Fibroblast of peridontal ligament (primary cell): ENCODE data around the gene RASA1.
A peak's percentile ranks its signal among the peaks of the same experiment; 100 is the strongest.
"Not testable (repeated sequence)": the region's sequence is repeated elsewhere in the genome, so short reads cannot be mapped to it uniquely, and the experiment has no call there.

Experiments used
- DNase-seq: peaks from one replicate; pipeline ENCODE4 v3.0.0-alpha.2; 2010; ENCODE audit errors: extremely low read depth

Gene RASA1

DNA sequence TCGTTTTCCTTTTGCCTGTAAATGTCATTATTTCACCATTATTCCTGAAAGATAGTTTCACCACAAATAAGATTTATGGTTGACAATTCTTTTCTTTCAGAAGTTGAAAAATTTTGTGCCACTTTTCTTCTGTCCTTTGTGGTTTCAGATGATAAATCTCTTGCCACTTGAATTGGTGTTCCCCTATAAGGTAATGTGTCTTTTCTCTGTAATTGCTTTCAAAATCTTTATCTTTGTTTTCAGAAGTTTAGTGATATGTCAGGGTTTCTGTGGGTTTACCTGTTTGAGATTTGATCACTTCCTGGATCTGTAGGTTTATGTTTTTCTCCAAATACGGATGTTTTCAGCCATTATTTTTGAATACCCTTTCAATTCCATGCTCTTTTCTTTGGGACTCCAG lies 14.6 kb downstream of the RASA1 start:
- no peak for DNase-seq

DNA sequence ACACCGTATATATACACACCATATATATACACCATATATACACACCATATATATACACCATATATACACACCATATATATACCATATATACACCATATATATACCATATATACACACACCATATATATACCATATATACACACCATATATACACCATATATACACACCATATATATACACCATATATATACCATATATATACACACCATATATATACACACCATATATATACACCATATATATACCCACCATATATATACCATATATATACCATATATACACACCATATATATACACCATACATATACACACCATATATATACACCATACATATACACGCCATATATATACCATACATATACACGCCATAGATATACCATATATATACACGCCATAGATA lies 19.6 kb downstream of the RASA1 start:
- not testable (repeated sequence) for DNase-seq

DNA sequence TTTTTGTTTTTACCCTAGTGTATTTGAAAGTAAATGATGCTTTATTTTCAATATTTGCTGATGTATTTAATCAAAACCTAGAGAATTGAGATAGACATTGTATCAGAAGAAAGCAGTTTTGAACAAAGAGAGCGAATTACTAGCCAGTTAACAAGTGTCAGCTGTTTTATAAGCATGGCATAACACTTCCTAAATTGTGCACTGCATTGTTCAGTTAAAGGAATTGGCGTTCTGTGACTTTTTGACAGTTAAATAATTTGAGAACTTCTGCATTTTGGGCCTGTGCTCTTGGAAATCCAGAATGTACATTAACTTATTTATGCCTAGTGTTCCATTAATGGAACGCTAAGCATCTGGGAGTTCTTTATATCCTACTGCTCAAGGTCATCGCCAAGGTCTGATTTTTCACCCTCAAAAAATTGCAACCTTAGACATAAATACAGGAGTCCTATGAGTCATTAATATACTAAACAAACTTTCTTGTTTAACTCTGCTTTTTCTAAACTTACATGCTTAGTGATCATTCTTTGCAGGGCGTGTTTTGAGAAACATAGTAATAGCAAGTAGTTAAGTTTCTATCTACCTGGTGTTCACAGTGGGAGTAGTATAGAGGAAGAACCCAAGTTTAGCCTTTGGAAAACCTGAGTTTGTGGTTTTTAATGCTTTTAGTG lies 31.1 kb downstream of the RASA1 start:
- no peak for DNase-seq

DNA sequence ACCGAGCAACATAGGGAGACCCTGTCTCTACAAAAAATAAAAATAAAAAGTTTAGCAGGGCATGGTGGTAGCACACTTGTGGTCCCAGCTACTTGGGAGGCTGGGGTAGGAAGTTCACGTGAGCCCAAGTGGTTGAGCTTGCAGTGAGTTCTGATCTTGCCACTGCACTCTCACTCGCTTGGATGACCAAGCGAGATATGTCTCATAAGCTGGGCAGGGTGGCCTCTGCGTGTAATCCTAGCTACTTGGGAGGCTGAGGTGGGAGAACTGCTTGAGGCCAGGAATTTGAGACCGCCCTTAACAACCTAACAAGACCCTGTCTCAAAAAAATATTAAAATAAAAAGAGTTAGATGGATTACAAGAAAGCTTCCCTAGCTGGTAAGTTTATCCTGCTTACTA lies 32.5 kb downstream of the RASA1 start:
- no peak for DNase-seq

DNA sequence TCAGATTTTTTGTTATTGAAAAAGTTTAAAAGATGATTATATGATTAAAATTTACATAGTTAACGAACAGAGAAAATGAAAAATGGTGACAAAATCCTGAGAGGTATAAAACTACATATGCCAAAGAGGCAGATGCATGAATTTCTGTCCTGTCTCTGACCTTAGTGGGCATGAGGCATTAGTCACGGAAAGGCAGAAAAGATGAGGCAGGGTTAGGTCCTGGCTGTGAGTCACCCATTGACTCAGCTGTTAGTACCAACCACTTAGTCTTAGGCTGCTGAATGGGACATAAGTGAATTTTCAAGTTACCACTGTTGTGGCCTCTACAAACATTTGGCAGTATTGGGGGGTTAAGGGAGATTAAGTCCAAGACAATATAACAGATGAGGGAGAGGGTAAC lies 33.1 kb downstream of the RASA1 start:
- peak; percentile 88 for DNase-seq

DNA sequence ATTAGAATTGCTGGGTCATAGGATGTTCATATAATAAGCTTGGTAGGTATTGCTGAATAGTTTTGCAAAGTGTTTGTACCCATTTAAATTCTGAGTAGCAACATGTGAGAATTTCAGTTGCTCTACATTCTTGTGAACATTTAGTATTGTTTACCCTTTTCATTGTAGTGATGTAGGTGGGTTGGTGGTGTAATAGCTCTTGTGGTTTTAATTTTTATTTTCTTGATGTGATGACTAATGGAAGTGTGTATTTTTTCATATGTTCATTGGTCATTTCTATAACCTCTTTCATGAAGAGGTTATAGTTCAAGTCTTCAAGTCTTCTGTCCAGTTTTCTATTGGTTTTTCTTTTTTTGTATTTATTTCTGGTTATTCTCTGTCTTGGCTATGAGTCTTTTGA lies 34.4 kb downstream of the RASA1 start:
- peak; percentile 39 for DNase-seq

DNA sequence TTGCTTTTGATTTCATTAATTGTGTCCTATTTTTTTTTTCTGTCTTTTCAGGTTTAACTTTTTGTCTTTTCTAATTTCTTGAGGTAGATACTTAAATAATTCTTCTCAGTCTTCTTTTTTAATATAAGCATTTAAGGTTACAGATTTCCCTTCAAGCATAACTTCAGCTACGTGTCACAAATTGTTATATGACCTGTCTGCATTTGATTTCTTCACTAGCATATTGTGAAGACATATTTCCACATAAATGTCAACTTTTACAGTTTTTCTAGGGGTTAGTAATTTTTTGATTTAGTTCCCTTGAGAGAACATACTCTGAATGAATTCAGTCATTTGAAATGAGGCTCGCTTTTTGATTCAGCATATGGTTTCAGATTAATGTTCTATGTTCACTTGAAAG lies 35.6 kb downstream of the RASA1 start:
- no peak for DNase-seq

DNA sequence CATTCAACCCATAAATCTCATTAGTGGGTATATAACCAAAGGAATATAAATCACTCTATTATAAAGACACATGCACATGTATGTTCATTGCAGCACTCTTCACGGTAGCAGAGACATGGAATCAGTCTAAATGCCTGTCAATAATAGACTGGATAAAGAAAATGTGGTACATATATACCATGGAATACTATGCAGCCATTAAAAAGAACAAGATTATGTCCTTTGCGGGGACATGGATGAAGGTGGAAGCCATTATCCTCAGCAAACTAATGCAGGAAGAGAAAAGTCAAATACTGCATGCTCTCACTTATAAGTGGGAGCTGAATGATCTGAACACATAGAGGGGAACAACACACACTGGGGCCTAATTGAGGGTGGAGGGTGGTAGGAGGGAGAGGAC lies 38.4 kb downstream of the RASA1 start:
- DNase-seq: not testable (repeated sequence)

DNA sequence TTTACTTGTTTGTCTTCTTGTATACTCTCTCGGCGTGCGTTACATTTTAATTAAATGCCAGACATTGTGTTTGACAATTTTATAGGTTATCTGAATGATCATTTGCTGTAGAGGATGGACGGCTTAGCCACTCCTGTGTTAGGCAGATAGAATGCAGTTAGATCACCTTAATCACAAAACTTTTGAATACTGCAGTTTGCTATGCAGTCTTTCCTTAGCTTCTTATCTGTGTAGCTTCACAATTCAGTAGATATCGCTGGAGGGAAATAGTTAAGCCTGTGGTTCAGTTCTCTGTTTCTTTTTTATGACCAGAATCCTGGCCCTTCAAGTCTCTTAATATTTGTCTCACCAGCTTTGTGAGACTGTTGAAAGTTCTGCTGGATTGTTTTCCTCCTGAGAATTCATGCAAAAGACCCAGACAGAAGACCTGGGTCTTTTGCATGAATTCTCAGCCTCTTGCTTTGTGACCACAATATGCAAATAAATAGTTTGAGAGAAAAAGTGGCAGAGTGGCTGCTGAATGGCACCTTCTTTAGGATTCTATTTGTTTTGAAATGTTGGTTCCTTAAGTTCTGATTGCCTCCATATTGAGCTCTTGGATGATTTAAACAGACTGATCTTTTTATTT lies 40.2 kb downstream of the RASA1 start:
- DNase-seq: no peak

DNA sequence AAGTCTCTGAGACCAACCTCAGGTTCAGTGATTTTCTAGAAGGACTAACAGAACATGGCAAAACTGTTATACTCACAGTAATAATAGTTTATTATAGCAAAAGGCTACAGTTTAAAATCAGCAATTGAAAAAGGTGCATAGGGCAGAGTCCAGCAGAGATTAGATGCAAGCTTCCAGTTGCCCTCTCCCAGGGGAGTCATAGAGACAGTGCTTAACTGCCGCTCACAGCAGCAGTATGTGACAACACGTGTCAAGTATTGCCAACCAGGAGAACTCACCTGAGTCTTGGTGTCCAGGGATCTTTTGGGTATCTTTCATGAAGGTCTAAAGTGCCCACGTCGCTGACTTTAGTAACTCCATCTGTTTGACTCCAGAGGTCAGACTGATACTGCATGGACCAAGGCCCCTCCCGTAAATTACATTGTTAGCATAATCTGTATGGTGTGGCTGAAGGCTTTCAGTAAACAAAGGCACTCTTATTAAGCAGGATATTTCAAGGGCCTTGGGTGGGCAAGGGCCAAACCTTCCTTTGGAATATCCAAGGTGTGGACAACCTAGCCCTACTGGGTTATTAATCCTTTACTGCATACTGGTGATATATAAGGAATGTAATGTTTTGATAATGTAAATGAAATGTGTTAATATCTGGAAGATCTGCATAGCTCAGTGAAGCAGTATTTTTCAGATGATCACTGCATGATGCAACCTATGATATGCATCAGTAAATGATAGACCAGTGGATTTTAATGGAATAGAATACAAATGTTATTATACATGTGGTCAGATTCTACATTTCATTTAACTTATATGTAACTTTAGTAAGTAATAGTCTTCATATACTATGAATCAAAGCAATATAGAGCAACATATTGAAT lies 44.0 kb downstream of the RASA1 start:
- no peak for DNase-seq

DNA sequence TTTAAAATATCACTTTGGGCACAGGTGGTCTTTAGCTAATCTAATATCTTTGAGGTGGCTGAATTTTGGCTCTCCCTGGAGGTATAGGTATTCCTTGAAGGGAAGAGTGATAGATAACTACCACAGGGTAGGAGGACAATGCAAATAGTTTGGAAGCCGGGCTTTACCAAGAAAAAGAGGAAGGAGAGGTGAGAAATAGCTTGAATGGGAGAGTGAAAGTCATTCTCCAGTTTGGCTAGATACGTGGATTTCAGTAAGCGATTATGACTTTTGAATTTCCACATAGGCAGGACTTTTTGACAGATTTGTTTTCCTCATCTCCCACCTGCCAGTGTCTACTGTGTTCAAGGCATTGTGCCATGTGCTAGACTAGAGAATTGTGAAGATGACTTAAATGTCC lies 45.5 kb downstream of the RASA1 start:
- no peak for DNase-seq

DNA sequence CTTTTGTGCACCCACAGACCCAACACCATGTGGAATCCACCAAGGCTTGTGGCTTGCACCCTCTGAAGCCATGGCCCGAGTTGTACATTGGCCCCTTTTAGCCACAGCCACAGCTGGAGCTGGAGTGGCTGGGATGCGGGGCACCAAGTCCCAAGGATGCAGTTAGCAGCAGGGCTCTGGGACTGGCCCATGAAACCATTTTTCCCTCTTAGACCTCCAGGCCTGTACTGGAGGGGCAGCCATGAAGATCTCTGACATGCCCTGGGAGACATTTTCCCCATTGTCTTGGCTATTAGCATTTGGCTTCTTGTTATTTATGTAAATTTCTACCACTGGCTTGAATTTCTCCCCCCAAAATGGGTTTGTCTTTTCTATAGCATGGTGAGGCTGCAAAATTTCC lies 51.8 kb downstream of the RASA1 start:
- DNase-seq: no peak

DNA sequence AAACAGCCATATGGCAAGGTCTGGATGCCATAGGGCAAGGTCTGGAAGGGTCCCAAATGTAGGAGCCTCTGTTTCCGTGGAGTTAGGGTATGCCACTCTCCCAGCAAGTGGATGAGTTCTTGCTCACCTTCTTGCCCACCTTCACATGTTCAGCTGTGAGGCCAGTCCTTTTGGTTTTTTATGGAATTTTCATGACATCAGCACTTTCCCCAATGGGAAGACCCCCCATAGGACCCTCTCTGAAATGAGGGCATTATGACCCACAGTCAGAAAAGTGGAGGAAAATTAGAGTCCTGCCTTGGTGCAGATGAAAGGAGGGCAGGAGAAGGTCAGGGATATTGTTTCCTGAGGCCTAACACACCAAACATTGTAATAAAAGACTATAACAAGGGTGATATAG lies 53.9 kb downstream of the RASA1 start:
- no peak for DNase-seq

DNA sequence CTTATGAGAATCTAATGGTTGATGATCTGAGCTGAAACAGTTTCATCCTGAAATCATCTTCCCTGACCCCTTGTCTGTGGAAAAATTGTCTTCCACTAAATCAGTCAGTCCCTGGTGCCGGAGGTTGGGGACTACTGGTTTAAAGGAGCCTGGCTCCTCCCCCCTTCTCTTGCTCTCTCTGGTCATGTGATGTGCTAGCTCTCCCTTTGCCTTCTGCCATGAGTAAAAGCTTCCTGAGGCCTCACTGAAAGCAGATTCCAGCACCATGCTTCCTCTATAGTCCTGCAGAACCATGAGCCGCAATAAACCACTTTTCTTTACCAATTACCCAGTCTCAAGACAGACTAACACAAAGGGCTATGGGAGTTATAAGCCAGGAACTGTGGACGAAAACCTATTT lies 54.7 kb downstream of the RASA1 start:
- DNase-seq: no peak

DNA sequence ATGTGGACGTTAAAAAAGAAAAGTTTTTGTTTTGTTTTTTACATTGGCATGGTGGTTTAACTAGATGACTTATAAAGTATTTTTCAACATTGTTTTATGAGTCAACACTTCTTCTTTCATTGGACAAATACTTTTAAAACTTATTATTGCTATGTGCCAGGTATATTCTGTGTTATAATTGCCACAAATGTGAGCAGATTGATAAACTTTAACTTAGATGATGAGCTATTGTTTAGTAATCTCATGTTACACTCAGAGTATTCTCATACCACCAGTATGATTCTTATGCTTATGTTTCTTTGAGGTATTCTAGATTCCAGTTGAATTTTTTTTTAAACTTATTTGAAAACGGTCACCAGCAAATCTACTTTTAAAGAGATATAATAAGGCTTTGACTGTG lies 60.3 kb downstream of the RASA1 start:
- peak; percentile 35 for DNase-seq

DNA sequence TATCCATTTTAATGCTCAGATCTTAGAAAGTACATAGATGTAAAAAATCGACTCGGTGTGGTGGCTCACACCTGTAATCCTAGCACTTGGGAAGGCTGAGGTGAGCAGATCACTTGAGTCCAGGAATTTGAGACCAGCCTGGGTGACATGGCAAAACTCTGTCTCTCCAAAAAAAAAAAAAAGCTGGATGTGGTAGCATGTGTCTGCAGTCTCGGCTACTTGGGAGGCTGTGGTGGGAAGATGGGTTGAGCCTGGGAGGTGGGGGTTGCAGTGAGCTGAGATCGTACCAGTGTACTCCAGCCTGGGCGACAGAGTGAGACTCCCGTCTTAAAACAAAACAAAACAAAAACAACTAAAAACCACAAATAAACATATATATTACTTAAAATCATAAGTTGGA lies 61.4 kb downstream of the RASA1 start:
- no peak for DNase-seq

DNA sequence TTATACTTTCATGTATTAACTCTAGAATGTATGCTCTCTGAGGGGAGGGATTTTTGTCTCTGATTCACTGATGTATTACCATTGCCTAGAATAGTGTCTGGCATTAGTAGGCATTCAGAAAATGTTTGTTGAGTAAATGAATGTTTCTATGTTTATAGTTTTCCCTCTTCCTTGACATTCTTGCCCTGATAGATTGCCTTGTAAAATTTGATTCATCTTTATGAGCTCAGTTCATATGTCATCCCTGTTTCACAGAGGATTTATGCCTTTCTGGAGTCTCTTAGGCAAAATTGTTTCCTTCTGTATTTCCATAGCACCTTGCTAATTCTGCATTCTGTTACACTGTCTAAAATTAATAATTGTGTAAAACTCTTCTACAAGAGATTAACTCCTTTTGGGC lies 72.3 kb downstream of the RASA1 start:
- DNase-seq: no peak

DNA sequence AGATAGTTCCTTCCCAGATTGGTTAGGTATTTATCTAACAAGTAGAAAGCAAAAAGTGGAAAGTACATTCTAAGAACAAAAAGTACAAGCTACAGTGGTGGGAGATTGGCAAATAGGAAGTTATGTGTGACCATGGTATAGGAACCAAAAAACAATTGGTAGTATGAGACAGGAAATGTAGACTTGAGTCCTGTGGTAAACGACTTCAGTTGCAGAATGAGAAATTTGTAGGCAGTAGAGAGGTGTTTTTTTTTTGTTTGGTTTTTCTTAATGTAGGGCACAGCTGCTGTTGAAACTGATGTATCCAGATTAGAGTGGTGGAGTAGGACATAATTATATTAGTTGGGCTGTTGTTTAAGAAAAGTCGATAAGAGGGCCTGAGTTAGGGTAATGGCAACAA lies 73.0 kb downstream of the RASA1 start:
- DNase-seq: no peak

DNA sequence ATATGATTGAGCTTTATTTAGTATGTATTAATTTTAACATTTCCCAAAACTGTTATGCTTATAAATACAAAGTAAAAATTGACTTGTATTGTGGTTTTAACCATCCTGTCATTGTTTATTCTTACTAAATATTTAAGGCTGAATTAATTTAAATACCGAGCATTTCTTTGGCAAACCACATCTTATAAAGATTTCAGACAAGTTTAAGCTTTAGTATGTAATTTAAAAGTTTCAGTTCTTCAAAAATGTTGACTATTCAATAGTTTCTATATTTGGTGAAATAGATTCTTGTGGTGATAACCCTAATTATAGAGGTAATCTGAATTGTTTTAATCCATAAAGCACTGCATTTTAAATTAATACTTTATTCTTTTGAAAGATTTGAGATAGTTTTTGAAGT lies 79.6 kb downstream of the RASA1 start:
- peak; percentile 78 for DNase-seq

DNA sequence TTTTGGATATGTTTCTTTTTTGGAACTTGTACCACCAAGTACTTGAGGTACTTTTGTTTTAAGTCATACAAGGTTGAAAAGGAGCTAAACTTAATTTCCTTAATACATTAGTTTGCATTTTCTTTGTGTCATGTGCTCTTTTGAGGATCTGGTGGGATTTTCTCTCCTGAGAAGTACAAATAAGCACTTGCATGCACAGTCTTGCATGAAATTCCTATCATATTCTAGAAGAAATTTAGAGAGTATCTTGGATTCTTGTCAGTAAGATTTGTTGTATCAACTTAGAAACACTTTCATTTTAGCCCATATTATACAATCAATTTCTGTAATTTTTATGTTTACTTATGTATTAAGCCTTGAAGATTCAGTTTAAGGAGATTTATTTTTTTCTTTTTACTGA lies 80.2 kb downstream of the RASA1 start:
- peak; percentile 59 for DNase-seq

DNA sequence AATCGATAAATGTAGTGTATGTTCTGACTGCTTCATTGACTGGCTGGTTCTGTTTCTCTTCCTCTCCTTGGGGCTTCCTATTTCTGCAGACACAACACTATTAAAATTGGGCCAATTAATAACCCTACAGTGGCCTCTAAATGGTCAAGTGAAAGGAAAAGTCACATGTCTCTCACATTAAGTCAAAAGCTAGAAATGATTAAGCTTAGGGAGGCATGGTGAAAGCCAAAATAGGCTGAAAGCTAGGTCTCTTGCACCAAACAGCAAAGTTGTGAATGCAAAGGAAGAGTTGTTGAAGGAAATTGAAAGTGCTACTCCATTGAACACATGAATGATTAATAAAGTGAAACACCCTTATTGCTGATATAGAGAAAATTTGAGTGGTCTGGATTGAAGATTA lies 86.8 kb downstream of the RASA1 start:
- DNase-seq: no peak

DNA sequence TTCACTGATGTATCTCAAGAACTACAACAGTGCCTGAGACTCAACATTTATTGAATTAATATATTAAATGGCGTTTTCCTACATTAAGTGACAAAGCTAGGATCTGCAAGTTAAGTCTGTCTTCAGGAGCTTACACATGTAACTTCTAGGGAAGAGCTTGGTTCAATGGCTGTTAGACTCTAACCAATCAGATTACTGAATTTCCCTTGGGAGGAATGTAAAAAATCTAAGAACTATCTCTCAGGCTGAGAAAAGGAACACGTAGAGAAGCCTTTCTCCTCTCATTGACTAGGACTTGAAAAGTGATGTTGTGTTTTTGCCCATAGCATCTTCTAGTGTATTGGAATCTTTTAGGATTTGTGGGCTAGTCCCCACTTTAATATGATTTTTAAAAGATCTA lies 91.4 kb downstream of the RASA1 start:
- DNase-seq: no peak

DNA sequence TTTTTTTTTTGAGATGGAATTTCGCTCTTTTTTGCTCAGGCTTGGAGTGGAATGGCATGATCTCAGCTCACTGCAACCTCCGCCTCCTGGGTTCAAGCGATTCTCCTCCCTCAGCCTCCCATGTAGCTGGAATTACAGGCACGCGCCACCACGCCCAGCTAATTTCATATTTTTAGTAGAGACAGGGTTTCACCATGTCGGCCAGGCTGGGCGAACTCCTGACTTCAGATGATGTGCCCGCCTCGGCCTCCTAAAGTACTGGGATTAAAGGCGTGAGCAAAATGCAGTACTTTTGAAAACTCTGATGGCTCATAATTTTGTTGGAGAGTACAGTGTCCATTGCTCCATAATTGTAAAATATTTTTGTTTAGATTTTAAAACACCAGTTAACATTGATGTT lies 92.4 kb downstream of the RASA1 start:
- no peak for DNase-seq
